NCI-H510A treated with DMSO at 0.1 percent for 48 hours (cell line): Measurements from ENCODE around the gene TBC1D16.

Experiments used
- DNase-seq: peaks from one replicate; lab custom pipeline; 2025; lab: John Stamatoyannopoulos, UW

Gene TBC1D16

GRCh38 chr17:79987187-79987934, 48.3 kb downstream of the TBC1D16 start:
- no peak for DNase-seq

GRCh38 chr17:79986411-79987186, 49.1 kb downstream of the TBC1D16 start:
- DNase-seq = no peak

- DNase-seq = no peak
Measured at GRCh38 chr17:79985943-79986391, 49.7 kb downstream of the TBC1D16 start.

- no peak for DNase-seq
Measured at GRCh38 chr17:79985361-79985942, 50.2 kb downstream of the TBC1D16 start.

- no peak for DNase-seq
Measured at GRCh38 chr17:79984877-79985276, 50.8 kb downstream of the TBC1D16 start.

- no peak for DNase-seq
Measured at GRCh38 chr17:79984045-79984840, 51.4 kb downstream of the TBC1D16 start.

- DNase-seq = no peak
Measured at GRCh38 chr17:79983456-79983855, 52.2 kb downstream of the TBC1D16 start.

GRCh38 chr17:79982986-79983385, 52.7 kb downstream of the TBC1D16 start:
- DNase-seq = no peak

GRCh38 chr17:79981661-79982101, 54.0 kb downstream of the TBC1D16 start:
- no peak for DNase-seq

GRCh38 chr17:79981090-79981489, 54.6 kb downstream of the TBC1D16 start:
- DNase-seq = no peak

- DNase-seq = no peak
Measured at GRCh38 chr17:79980246-79981043, 55.2 kb downstream of the TBC1D16 start.

- no peak for DNase-seq
Measured at GRCh38 chr17:79979816-79980215, 55.9 kb downstream of the TBC1D16 start.

- DNase-seq = no peak
Measured at GRCh38 chr17:79979221-79979741, 56.4 kb downstream of the TBC1D16 start.

- no peak for DNase-seq
Measured at GRCh38 chr17:79978548-79978855, 57.2 kb downstream of the TBC1D16 start.

GRCh38 chr17:79977708-79978547, 57.7 kb downstream of the TBC1D16 start:
- DNase-seq = no peak

- DNase-seq = no peak
Measured at GRCh38 chr17:79977161-79977631, 58.5 kb downstream of the TBC1D16 start.

GRCh38 chr17:79976451-79976850, 59.2 kb downstream of the TBC1D16 start:
- DNase-seq = no peak

- no peak for DNase-seq
Measured at GRCh38 chr17:79975498-79976134, 60.1 kb downstream of the TBC1D16 start.
